Measurements from ENCODE around the gene CD82. TPM values are rescaled to one million over a fixed set of nuclear protein-coding genes. Genes with fewer than 3 reads are reported as not detected.

The CD82 gene
- total and polyA plus RNA-seq, 2 of the 8 experiments (the other 6 are each of a cell fraction or from before 2014, with no cell fraction given): 7.9 to 10.3 TPM

GRCh38 chr11:44631831-44632230, 66.4 kb downstream of the CD82 start (continued):
- TF ChIP-seq CHD7 (IDR thresholded peaks at IDR 0.05; ENCODE audit: insufficient replicate concordance, low read length) (no peak), TAF7 (optimal IDR thresholded peaks at IDR 0.05; ENCODE audit: borderline replicate concordance, low read depth, low read length) (no peak), SAP30 (IDR thresholded peaks at IDR 0.05; ENCODE audit: insufficient read depth, insufficient replicate concordance, low read length) (no peak), RXRA (IDR thresholded peaks at IDR 0.05; ENCODE audit: insufficient read depth, low read depth, low read length) (no peak)
